Activated T-helper 17 cell treated with anti-CD3 and anti-CD28 coated beads, Interleukin-2, amount 50 U/mL, for 72 hours (primary cell): ENCODE data around the gene ACADSB. TPM values are rescaled to one million over a fixed set of nuclear protein-coding genes. Genes with fewer than 3 reads are reported as not detected.

Source experiments
- ATAC-seq: fragments of 150-1000 bp; cut with Tn5 transposase; replicated peaks from 2 replicates; pipeline ENCODE4 v1.10.0; 2021; ENCODE audit warnings: mild to moderate bottlenecking, moderate library complexity
- H3K27ac Mint-ChIP-seq: one replicate; pipeline ENCODE4 v1.8.0; 2022; ENCODE audit warnings: mixed read lengths
- H3K27me3 Mint-ChIP-seq: one replicate; pipeline ENCODE4 v1.8.0; 2022; ENCODE audit warnings: mixed read lengths
- H3K36me3 Mint-ChIP-seq: one replicate; pipeline ENCODE4 v1.8.0; 2022; ENCODE audit warnings: low read depth, mild to moderate bottlenecking, mixed read lengths
- H3K4me1 Mint-ChIP-seq: one replicate; pipeline ENCODE4 v1.8.0; 2022; ENCODE audit warnings: mixed read lengths
- H3K4me3 Mint-ChIP-seq: one replicate; pipeline ENCODE4 v1.8.0; 2022; ENCODE audit warnings: mild to moderate bottlenecking, mixed read lengths
- H3K9me3 Mint-ChIP-seq: one replicate; pipeline ENCODE4 v1.8.0; 2022; ENCODE audit warnings: mixed read lengths
- total RNA-seq, 2 donors: library from RNA; stranded (reverse); gene quantifications; one replicate each; pipeline ENCODE4 v1.2.3, GENCODE V29; 2022

ACADSB gene
- total RNA-seq, 2 donors from 2014 or later: 25.1 to 30.6 TPM

GRCh38 chr10:122993797-122994336 is 14.9 kb upstream of the ACADSB start:
- ATAC-seq: no peak
- Mint-ChIP-seq H3K27ac (no peak overlapping the region), H3K36me3 (peaks cover 78% of the 10 kb centered on the region)

GRCh38 chr10:122995936-122996335 is 12.9 kb upstream of the ACADSB start:
- no peaks in the 10 kb centered on the region for H3K9me3 Mint-ChIP-seq
- H3K27me3 Mint-ChIP-seq: no peaks in the 10 kb centered on the region
- H3K4me3 Mint-ChIP-seq: no peak overlapping the region
- no peak overlapping the region for H3K27ac Mint-ChIP-seq
- peaks cover 14% of the 10 kb centered on the region for H3K4me1 Mint-ChIP-seq
- H3K36me3 Mint-ChIP-seq: peaks cover 76% of the 10 kb centered on the region
- no peak for ATAC-seq

More at GRCh38 chr10:122993797-122994336, 14.9 kb upstream of the ACADSB start:
- H3K27me3 Mint-ChIP-seq: no peaks in the 10 kb centered on the region
- no peaks in the 10 kb centered on the region for H3K4me1 Mint-ChIP-seq
- no peak overlapping the region for H3K4me3 Mint-ChIP-seq
- H3K9me3 Mint-ChIP-seq: no peaks in the 10 kb centered on the region

- H3K27ac Mint-ChIP-seq: no peak overlapping the region
- no peak for ATAC-seq
- H3K4me3 Mint-ChIP-seq: no peak overlapping the region
- no peaks in the 10 kb centered on the region for H3K27me3 Mint-ChIP-seq
- H3K9me3 Mint-ChIP-seq: no peaks in the 10 kb centered on the region
- peaks cover 77% of the 10 kb centered on the region for H3K36me3 Mint-ChIP-seq
- H3K4me1 Mint-ChIP-seq: peaks cover 21% of the 10 kb centered on the region
Observed at GRCh38 chr10:122997864-122998263, 10.9 kb upstream of the ACADSB start.

GRCh38 chr10:122998360-122998917 is 10.4 kb upstream of the ACADSB start:
- H3K36me3 Mint-ChIP-seq: peaks cover 71% of the 10 kb centered on the region
- no peaks in the 10 kb centered on the region for H3K9me3 Mint-ChIP-seq
- H3K27ac Mint-ChIP-seq: no peak overlapping the region
- ATAC-seq: no peak
- H3K4me1 Mint-ChIP-seq: peaks cover 21% of the 10 kb centered on the region
- H3K4me3 Mint-ChIP-seq: no peak overlapping the region
- H3K27me3 Mint-ChIP-seq: no peaks in the 10 kb centered on the region

GRCh38 chr10:122998934-122999333 is 9.9 kb upstream of the ACADSB start:
- no peak overlapping the region for H3K27ac Mint-ChIP-seq

GRCh38 chr10:122999347-122999746 is 9.5 kb upstream of the ACADSB start:
- peaks cover 21% of the 10 kb centered on the region for H3K4me1 Mint-ChIP-seq
- H3K27ac Mint-ChIP-seq: peak overlapping the region; percentile 13
- peaks cover 62% of the 10 kb centered on the region for H3K36me3 Mint-ChIP-seq
- no peak overlapping the region for H3K4me3 Mint-ChIP-seq
- no peaks in the 10 kb centered on the region for H3K9me3 Mint-ChIP-seq
- no peaks in the 10 kb centered on the region for H3K27me3 Mint-ChIP-seq
- ATAC-seq: no peak

More at GRCh38 chr10:122998934-122999333, 9.9 kb upstream of the ACADSB start:
- Mint-ChIP-seq H3K36me3 (peaks cover 66% of the 10 kb centered on the region), H3K4me3 (no peak overlapping the region), H3K9me3 (no peaks in the 10 kb centered on the region), H3K27me3 (no peaks in the 10 kb centered on the region), H3K4me1 (peaks cover 21% of the 10 kb centered on the region)
- ATAC-seq: no peak

GRCh38 chr10:123000155-123000554 is 8.7 kb upstream of the ACADSB start:
- peak; percentile 37 for ATAC-seq
- Mint-ChIP-seq H3K4me1 (peaks cover 21% of the 10 kb centered on the region), H3K4me3 (peak overlapping the region; percentile 1), H3K27me3 (no peaks in the 10 kb centered on the region), H3K27ac (peak overlapping the region; percentile 13), H3K36me3 (peaks cover 54% of the 10 kb centered on the region), H3K9me3 (no peaks in the 10 kb centered on the region)

GRCh38 chr10:123001370-123001769 is 7.4 kb upstream of the ACADSB start:
- ATAC-seq: no peak
- peak overlapping the region; percentile 56 for H3K27ac Mint-ChIP-seq
- no peaks in the 10 kb centered on the region for H3K27me3 Mint-ChIP-seq
- no peaks in the 10 kb centered on the region for H3K9me3 Mint-ChIP-seq
- H3K4me1 Mint-ChIP-seq: peaks cover 26% of the 10 kb centered on the region
- peaks cover 54% of the 10 kb centered on the region for H3K36me3 Mint-ChIP-seq
- peak overlapping the region; percentile 1 for H3K4me3 Mint-ChIP-seq

- H3K36me3 Mint-ChIP-seq: peaks cover 44% of the 10 kb centered on the region
- no peak overlapping the region for H3K4me3 Mint-ChIP-seq
- H3K27me3 Mint-ChIP-seq: no peaks in the 10 kb centered on the region
- no peak for ATAC-seq
- H3K9me3 Mint-ChIP-seq: no peaks in the 10 kb centered on the region
- peaks cover 34% of the 10 kb centered on the region for H3K4me1 Mint-ChIP-seq
- H3K27ac Mint-ChIP-seq: no peak overlapping the region
Observed at GRCh38 chr10:123004298-123004697, 4.5 kb upstream of the ACADSB start.

GRCh38 chr10:123007558-123008354 is 1.1 kb upstream of the ACADSB start:
- peak overlapping the region; percentile 95 for H3K27ac Mint-ChIP-seq
- peaks cover 32% of the 10 kb centered on the region for H3K36me3 Mint-ChIP-seq
- H3K27me3 Mint-ChIP-seq: no peaks in the 10 kb centered on the region
- peak; percentile 57 for ATAC-seq
- no peaks in the 10 kb centered on the region for H3K9me3 Mint-ChIP-seq
- H3K4me1 Mint-ChIP-seq: peaks cover 22% of the 10 kb centered on the region
- H3K4me3 Mint-ChIP-seq: peak overlapping the region; percentile 90

- H3K36me3 Mint-ChIP-seq: peaks cover 32% of the 10 kb centered on the region
- H3K9me3 Mint-ChIP-seq: no peaks in the 10 kb centered on the region
- H3K4me1 Mint-ChIP-seq: peaks cover 22% of the 10 kb centered on the region
- peak overlapping the region; percentile 90 for H3K4me3 Mint-ChIP-seq
- H3K27me3 Mint-ChIP-seq: no peaks in the 10 kb centered on the region
- peak overlapping the region; percentile 95 for H3K27ac Mint-ChIP-seq
- ATAC-seq: peak; percentile 4
Observed at GRCh38 chr10:123009105-123009820, 457 bp downstream of the ACADSB start.

GRCh38 chr10:123011987-123012386 is 3.2 kb downstream of the ACADSB start:
- H3K4me1 Mint-ChIP-seq: peaks cover 19% of the 10 kb centered on the region
- H3K4me3 Mint-ChIP-seq: no peak overlapping the region
- ATAC-seq: no peak
- no peak overlapping the region for H3K27ac Mint-ChIP-seq
- no peaks in the 10 kb centered on the region for H3K27me3 Mint-ChIP-seq
- peaks cover 17% of the 10 kb centered on the region for H3K36me3 Mint-ChIP-seq
- no peaks in the 10 kb centered on the region for H3K9me3 Mint-ChIP-seq

- Mint-ChIP-seq H3K27ac (no peak overlapping the region), H3K9me3 (no peaks in the 10 kb centered on the region), H3K36me3 (peaks cover 7% of the 10 kb centered on the region), H3K4me1 (peaks cover 16% of the 10 kb centered on the region), H3K27me3 (no peaks in the 10 kb centered on the region), H3K4me3 (no peak overlapping the region)
- ATAC-seq: no peak
Observed at GRCh38 chr10:123013456-123014419, 4.9 kb downstream of the ACADSB start.
